Lung (tissue), 12 donors: ENCODE measurements around the gene HDLBP. TPM values are rescaled to one million over a fixed set of nuclear protein-coding genes. Genes with fewer than 3 reads are reported as not detected.

Experiments used
- ATAC-seq: fragments of 200-7000 bp; cut with Tn5 transposase; one replicate; pipeline ENCODE4 v1.9.1; 2020; ENCODE audit warnings: moderate number of reproducible peaks; ENCODE audit not compliant: insufficient read depth, low FRiP score
- DNase-seq, 3 donors: peaks; one replicate each; pipeline ENCODE4 v3.0.0-alpha.2; 2013 to 2017
- H3K27ac ChIP-seq, 2 donors: one replicate each; pipeline ENCODE4 v1.5.1; 2013; ENCODE audit warnings: mild to moderate bottlenecking in 2 of 2, moderate library complexity in 2 of 2, control low read depth in 1 of 2, inconsistent platforms in 1 of 2, low read depth in 1 of 2, low read length in 1 of 2
- H3K27me3 ChIP-seq, 3 donors: one replicate each; pipeline ENCODE4 v1.5.1; 2013; ENCODE audit warnings: low read length in 2 of 3; ENCODE audit not compliant: control insufficient read depth in 3 of 3, insufficient read depth in 3 of 3
- H3K36me3 ChIP-seq, 4 donors: one replicate each; pipeline ENCODE4 v1.5.1; 2013; ENCODE audit warnings: low read length in 4 of 4, mild to moderate bottlenecking in 1 of 4, moderate library complexity in 1 of 4; ENCODE audit not compliant: control insufficient read depth in 4 of 4, insufficient read depth in 4 of 4
- H3K4me1 ChIP-seq, 5 donors: one replicate each; pipeline ENCODE4 v1.5.1; 2013; ENCODE audit warnings: low read length in 5 of 5, mild to moderate bottlenecking in 2 of 5, moderate library complexity in 1 of 5; ENCODE audit not compliant: control insufficient read depth in 5 of 5, insufficient read depth in 5 of 5
- H3K4me3 ChIP-seq: one replicate; pipeline ENCODE4 v1.5.1; 2013; ENCODE audit warnings: mild to moderate bottlenecking, control low read depth, moderate library complexity
- H3K9ac ChIP-seq, 2 donors: one replicate each; pipeline ENCODE4 v1.5.1; 2013; ENCODE audit warnings: low read length in 2 of 2, control low read depth in 1 of 2; ENCODE audit not compliant: insufficient read depth in 1 of 2
- H3K9me3 ChIP-seq, 4 donors: one replicate each; pipeline ENCODE4 v1.5.1; 2013; ENCODE audit warnings: low read length in 3 of 4, mild to moderate bottlenecking in 1 of 4, moderate library complexity in 1 of 4; ENCODE audit not compliant: control insufficient read depth in 4 of 4, insufficient read depth in 3 of 4
- CTCF ChIP-seq: IDR thresholded peaks from 2 replicates; pipeline ENCODE4 v1.5.1; 2012; ENCODE audit warnings: mild to moderate bottlenecking; ENCODE audit errors: control extremely low read depth, extremely low read depth
- WGBS, 2 donors: extraction: QIAGEN DNeasy Blood & Tissue Kit; methylation state at CpG; one replicate each; pipeline ENCODE4 v1.1.7; 2013; 5-methylcytosine and 5-hydroxymethylcytosine counted together
- polyA plus RNA-seq, 2 donors: library from polyadenylated mRNA; stranded (reverse); fragments of 200-250 nt; gene quantifications; one replicate each; pipeline ENCODE4 v1.2.1, GENCODE V29; 2013
- total RNA-seq, 2 donors: library from RNA; depleted of rRNA in 1 of 2; stranded (reverse); fragments of >200 nt in 1 of 2; gene quantifications; one replicate each; pipeline ENCODE4 v1.2.1, GENCODE V29; 2014 to 2021
- donor health status: control.
- donor health status: control.
- donor health status: Bipolar disorder and iron deficiency.
- donor health status: healthy.
- donor health status: DM: yes; HTN: yes; CAD: no.

Gene HDLBP
- total and polyA plus RNA-seq, 4 donors: 165 to 595 (median 316) TPM

- Histone ChIP-seq H3K9me3 (no peaks in the 10 kb centered on the region), H3K27me3 (no peaks in the 10 kb centered on the region), H3K9ac (no peak overlapping the region), H3K36me3 (no peaks in the 10 kb centered on the region), H3K4me1 (no peaks in the 10 kb centered on the region), H3K4me3 (no peak overlapping the region), H3K27ac (no peak overlapping the region)
- ATAC-seq: no peak
- no peak for DNase-seq
- TF ChIP-seq CTCF: no peak
- 84 to 92% methylated on average over 18 of the region's 18 CpGs for WGBS, 2 donors
Observed at GRCh38 chr2:241195506-241196130, 119.9 kb downstream of the HDLBP start.

GRCh38 chr2:241194811-241195210, 120.7 kb downstream of the HDLBP start:
- Histone ChIP-seq H3K36me3 (no peaks in the 10 kb centered on the region), H3K27ac (no peak overlapping the region), H3K4me3 (no peak overlapping the region), H3K9me3 (no peaks in the 10 kb centered on the region), H3K9ac (no peak overlapping the region), H3K27me3 (no peaks in the 10 kb centered on the region), H3K4me1 (no peaks in the 10 kb centered on the region)
- whole genome bisulfite sequencing, 2 donors: 81 to 82% methylated on average over 9 of the region's 9 CpGs
- ATAC-seq (no peak), DNase-seq (no peak)
- TF ChIP-seq CTCF: no peak

- whole genome bisulfite sequencing, 2 donors: 85 to 88% methylated on average over 8 of the region's 8 CpGs
- no peak for ATAC-seq
- TF ChIP-seq CTCF: no peak
- no peaks in the 10 kb centered on the region for H3K36me3 ChIP-seq
- H3K9me3 ChIP-seq: no peaks in the 10 kb centered on the region
- no peak overlapping the region for H3K9ac ChIP-seq
- H3K27me3 ChIP-seq: no peaks in the 10 kb centered on the region
- no peak for DNase-seq
- no peak overlapping the region for H3K27ac ChIP-seq
- H3K4me1 ChIP-seq: peaks cover 0 to 3% (median 0%) of the 10 kb centered on the region in 5 donors
- H3K4me3 ChIP-seq: no peak overlapping the region
Observed at GRCh38 chr2:241193271-241193670, 122.2 kb downstream of the HDLBP start.

- Histone ChIP-seq H3K27me3 (no peaks in the 10 kb centered on the region), H3K4me3 (no peak overlapping the region), H3K9me3 (no peaks in the 10 kb centered on the region), H3K36me3 (no peaks in the 10 kb centered on the region), H3K27ac (no peak overlapping the region), H3K9ac (no peak overlapping the region), H3K4me1 (peaks cover 0 to 7% (median 0%) of the 10 kb centered on the region in 5 donors)
- TF ChIP-seq CTCF: no peak
- 70 to 90% methylated on average over 14 of the region's 14 CpGs for WGBS, 2 donors
- ATAC-seq (no peak), DNase-seq (no peak)
Observed at GRCh38 chr2:241191081-241191480, 124.4 kb downstream of the HDLBP start.
